Jurkat, Clone E6-1 (cell line): Measurements from ENCODE around the gene HDAC1.
A peak's percentile ranks its signal among the peaks of the same experiment; 100 is the strongest.
"Not testable (repeated sequence)": the region's sequence is repeated elsewhere in the genome, so short reads cannot be mapped to it uniquely, and the experiment has no call there.

Source experiments
- DNase-seq: peaks from one replicate; pipeline ENCODE4 v3.0.0-alpha.2; 2011; ENCODE audit warnings: low read depth, low spot score
- H3K4me3 ChIP-seq: 2 replicates; pipeline ENCODE4 v1.5.1; 2011; ENCODE audit warnings: mild to moderate bottlenecking, low read length, control low read depth, moderate library complexity

Gene HDAC1

GRCh38 chr1:32272557-32273390 is 19.1 kb upstream of the HDAC1 start:
- peak overlapping the region; percentile 97 for H3K4me3 ChIP-seq
- peak; percentile 70 for DNase-seq

GRCh38 chr1:32273391-32274208 is 18.3 kb upstream of the HDAC1 start:
- peak overlapping the region; percentile 97 for H3K4me3 ChIP-seq
- peak; percentile 99 for DNase-seq

- H3K4me3 ChIP-seq, result peak overlapping the region; percentile 97
- DNase-seq, result no peak
Observed at GRCh38 chr1:32274646-32275340, 17.1 kb upstream of the HDAC1 start.

GRCh38 chr1:32275424-32275823 is 16.5 kb upstream of the HDAC1 start:
- peak overlapping the region; percentile 97 for H3K4me3 ChIP-seq
- DNase-seq, result no peak

GRCh38 chr1:32276032-32276782 is 15.7 kb upstream of the HDAC1 start:
- H3K4me3 ChIP-seq, result peak overlapping the region; percentile 97
- no peak for DNase-seq

GRCh38 chr1:32284777-32285176 is 7.1 kb upstream of the HDAC1 start:
- H3K4me3 ChIP-seq, result not testable (repeated sequence)

GRCh38 chr1:32285658-32286057 is 6.2 kb upstream of the HDAC1 start:
- no peak for DNase-seq

More at GRCh38 chr1:32284777-32285176, 7.1 kb upstream of the HDAC1 start:
- not testable (repeated sequence) for DNase-seq

GRCh38 chr1:32286763-32287162 is 5.1 kb upstream of the HDAC1 start:
- DNase-seq, result no peak
- no peak overlapping the region for H3K4me3 ChIP-seq

More at GRCh38 chr1:32285658-32286057, 6.2 kb upstream of the HDAC1 start:
- H3K4me3 ChIP-seq, result no peak overlapping the region

- DNase-seq, result no peak
- no peak overlapping the region for H3K4me3 ChIP-seq
Observed at GRCh38 chr1:32289256-32289655, 2.6 kb upstream of the HDAC1 start.

GRCh38 chr1:32291145-32291707 is 657 bp upstream of the HDAC1 start:
- peak overlapping the region; percentile 67 for H3K4me3 ChIP-seq
- no peak for DNase-seq

GRCh38 chr1:32298211-32298610 is 6.3 kb downstream of the HDAC1 start:
- not testable (repeated sequence) for DNase-seq, H3K4me3 ChIP-seq

- no peak overlapping the region for H3K4me3 ChIP-seq
- no peak for DNase-seq
Observed at GRCh38 chr1:32299327-32299726, 7.4 kb downstream of the HDAC1 start.

GRCh38 chr1:32303358-32303757 is 11.5 kb downstream of the HDAC1 start:
- no peak for DNase-seq
- H3K4me3 ChIP-seq, result no peak overlapping the region

GRCh38 chr1:32303997-32304622 is 12.2 kb downstream of the HDAC1 start:
- H3K4me3 ChIP-seq, result no peak overlapping the region
- no peak for DNase-seq

GRCh38 chr1:32305310-32305709 is 13.4 kb downstream of the HDAC1 start:
- no peak overlapping the region for H3K4me3 ChIP-seq
- DNase-seq, result no peak

GRCh38 chr1:32307324-32307723 is 15.4 kb downstream of the HDAC1 start:
- no peak overlapping the region for H3K4me3 ChIP-seq
- no peak for DNase-seq

- DNase-seq, result no peak
- H3K4me3 ChIP-seq, result no peak overlapping the region
Observed at GRCh38 chr1:32309960-32310359, 18.1 kb downstream of the HDAC1 start.

- H3K4me3 ChIP-seq, result no peak overlapping the region
- no peak for DNase-seq
Observed at GRCh38 chr1:32311709-32312393, 20.0 kb downstream of the HDAC1 start.
